Measurements from ENCODE around the gene TGM5. TPM values are rescaled to one million over a fixed set of nuclear protein-coding genes. Genes with fewer than 3 reads are reported as not detected.

Gene TGM5
- total and polyA plus RNA-seq, 2 donors (not counting 1 experiment from before 2014, with no cell fraction given) = 0.42 TPM; not detected in 1

DNA sequence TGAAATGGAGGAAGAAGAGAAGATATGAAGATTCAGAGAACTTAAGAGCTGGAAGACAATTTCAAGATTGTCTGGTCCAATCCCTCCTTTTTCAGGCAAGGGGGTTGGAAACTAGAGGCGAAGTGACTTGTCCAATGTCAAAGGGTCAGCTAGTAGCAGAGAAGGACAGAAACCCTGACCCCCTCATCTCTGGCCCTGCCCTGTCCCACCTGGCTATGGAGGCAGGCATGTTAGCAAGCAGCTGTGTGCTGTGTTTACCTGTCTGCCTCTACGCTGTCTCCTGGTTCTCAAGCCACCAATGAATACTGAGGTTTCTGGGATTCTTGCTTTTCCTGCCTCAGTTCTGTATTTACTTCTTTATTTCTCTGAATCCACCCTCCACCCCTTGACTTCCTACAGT is 342 bp downstream of the TGM5 start:
- Histone ChIP-seq H3K36me3 (replicated peaks in 1 of 2; ENCODE audit: control extremely low read depth in 1 of 2, control insufficient read depth in 1 of 2, extremely low read depth in 1 of 2, insufficient read depth in 2 of 2, low read length in 1 of 2) (no peaks in the 10 kb centered on the region), H4K20me1 (ENCODE audit: control insufficient read depth, insufficient read depth, low read length, poor library complexity, severe bottlenecking) (no peaks in the 10 kb centered on the region), H3K9ac (ENCODE audit: low read length) (no peak overlapping the region), H3K27ac (ENCODE audit: low read length in 2 of 2) (no peak overlapping the region), H2AFZ (ENCODE audit: insufficient read depth, low read depth, low read length, poor library complexity, severe bottlenecking) (no peak overlapping the region), H3K4me2 (replicated peaks; ENCODE audit: low read depth, low read length, poor library complexity, severe bottlenecking) (no peak overlapping the region), H3K4me3 (ENCODE audit: control extremely low read depth in 1 of 5, extremely low read depth in 1 of 5, insufficient read depth in 1 of 5, low read depth in 2 of 5, low read length in 4 of 5) (no peak overlapping the region), H3K4me1 (ENCODE audit: control insufficient read depth in 2 of 2, insufficient read depth in 2 of 2, low read length in 2 of 2) (peaks cover 22 to 27% of the 10 kb centered on the region in 2 donors), H3K9me3 (ENCODE audit: control extremely low read depth in 1 of 3, control insufficient read depth in 2 of 3, insufficient read depth in 1 of 3, low read length in 2 of 3) (peaks cover 0 to 10% (median 0%) of the 10 kb centered on the region in 3 donors), H3K79me2 (ENCODE audit: control insufficient read depth, insufficient read depth, low read length) (no peaks in the 10 kb centered on the region), H3K27me3 (replicated peaks in 1 of 4; ENCODE audit: control extremely low read depth in 1 of 4, control insufficient read depth in 3 of 4, insufficient read depth in 4 of 4, low read length in 3 of 4) (no peaks in the 10 kb centered on the region)
- no peak overlapping the region for H3K27ac Mint-ChIP-seq
- H3K4me3 Mint-ChIP-seq = no peak overlapping the region
- intact Hi-C loops (cut with micrococcal nuclease) = no loop called here
- peaks cover 30% of the 10 kb centered on the region for H3K4me1 Mint-ChIP-seq
- ChIA-PET POLR2A (interaction anchor here (0.6 kb wide), 1 partner anchor 528 kb away, joined by 3 read pairs; no protein-coding TSS in a partner anchor), CTCF (interaction anchor here (0.6 to 4.2 kb wide), 5 partner anchors 19 to 1836 kb away, joined by 3 to 23 read pairs (median 7); no protein-coding TSS in a partner anchor)
- WGBS (ENCODE audit: insufficient coverage) = 100% methylated on average over 2 of the region's 2 CpGs
- no peak for TF ChIP-seq EZH2 (IDR thresholded peaks at IDR 0.05; ENCODE audit: borderline replicate concordance, insufficient read depth, low read depth, low read length, poor library complexity, severe bottlenecking)
- TF ChIP-seq, protein P1, sequence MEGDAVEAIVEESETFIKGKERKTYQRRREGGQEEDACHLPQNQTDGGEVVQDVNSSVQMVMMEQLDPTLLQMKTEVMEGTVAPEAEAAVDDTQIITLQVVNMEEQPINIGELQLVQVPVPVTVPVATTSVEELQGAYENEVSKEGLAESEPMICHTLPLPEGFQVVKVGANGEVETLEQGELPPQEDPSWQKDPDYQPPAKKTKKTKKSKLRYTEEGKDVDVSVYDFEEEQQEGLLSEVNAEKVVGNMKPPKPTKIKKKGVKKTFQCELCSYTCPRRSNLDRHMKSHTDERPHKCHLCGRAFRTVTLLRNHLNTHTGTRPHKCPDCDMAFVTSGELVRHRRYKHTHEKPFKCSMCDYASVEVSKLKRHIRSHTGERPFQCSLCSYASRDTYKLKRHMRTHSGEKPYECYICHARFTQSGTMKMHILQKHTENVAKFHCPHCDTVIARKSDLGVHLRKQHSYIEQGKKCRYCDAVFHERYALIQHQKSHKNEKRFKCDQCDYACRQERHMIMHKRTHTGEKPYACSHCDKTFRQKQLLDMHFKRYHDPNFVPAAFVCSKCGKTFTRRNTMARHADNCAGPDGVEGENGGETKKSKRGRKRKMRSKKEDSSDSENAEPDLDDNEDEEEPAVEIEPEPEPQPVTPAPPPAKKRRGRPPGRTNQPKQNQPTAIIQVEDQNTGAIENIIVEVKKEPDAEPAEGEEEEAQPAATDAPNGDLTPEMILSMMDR (IDR thresholded peaks at IDR 0.05) = no peak
- ATAC-seq (ENCODE audit: low read depth) (no peak), DNase-seq (no peak)
- H3K9me3 Mint-ChIP-seq (ENCODE audit: insufficient read depth) = no peaks in the 10 kb centered on the region
- peaks cover 10% of the 10 kb centered on the region for H3K27me3 Mint-ChIP-seq

- no peak overlapping the region for H3K4me2 ChIP-seq (replicated peaks; ENCODE audit: low read depth, low read length, poor library complexity, severe bottlenecking)
- no peak for DNase-seq
- no peak overlapping the region for H3K9ac ChIP-seq (ENCODE audit: low read length)
- H3K27ac ChIP-seq (ENCODE audit: low read length in 2 of 2) = no peak overlapping the region
- Mint-ChIP-seq H3K27ac (no peak overlapping the region), H3K4me3 (no peak overlapping the region), H3K27me3 (peaks cover 6% of the 10 kb centered on the region), H3K4me1 (no peaks in the 10 kb centered on the region), H3K9me3 (ENCODE audit: insufficient read depth) (no peaks in the 10 kb centered on the region)
- CTCF ChIA-PET = interaction anchor here (2.0 kb wide), 1 partner anchor 35 kb away, joined by 9 read pairs; no protein-coding TSS in a partner anchor
- H3K4me1 ChIP-seq (ENCODE audit: control insufficient read depth in 2 of 2, insufficient read depth in 2 of 2, low read length in 2 of 2) = no peaks in the 10 kb centered on the region
- TF ChIP-seq, protein P1 (IDR thresholded peaks at IDR 0.05) = no peak
- no peak for TF ChIP-seq EZH2 (IDR thresholded peaks at IDR 0.05; ENCODE audit: borderline replicate concordance, insufficient read depth, low read depth, low read length, poor library complexity, severe bottlenecking)
- 95% methylated on average over 17 of the region's 19 CpGs for WGBS (ENCODE audit: insufficient coverage)
- POLR2A ChIA-PET = no interaction called here
- H3K27me3 ChIP-seq (replicated peaks in 1 of 4; ENCODE audit: control extremely low read depth in 1 of 4, control insufficient read depth in 3 of 4, insufficient read depth in 4 of 4, low read length in 3 of 4) = no peaks in the 10 kb centered on the region
- ATAC-seq (ENCODE audit: low read depth) = no peak
- H4K20me1 ChIP-seq (ENCODE audit: control insufficient read depth, insufficient read depth, low read length, poor library complexity, severe bottlenecking) = no peaks in the 10 kb centered on the region
- no peak overlapping the region for H3K4me3 ChIP-seq (ENCODE audit: control extremely low read depth in 1 of 5, extremely low read depth in 1 of 5, insufficient read depth in 1 of 5, low read depth in 2 of 5, low read length in 4 of 5)
- no peaks in the 10 kb centered on the region for H3K79me2 ChIP-seq (ENCODE audit: control insufficient read depth, insufficient read depth, low read length)
- intact Hi-C loops (cut with micrococcal nuclease) = no loop called here
- no peak overlapping the region for H2AFZ ChIP-seq (ENCODE audit: insufficient read depth, low read depth, low read length, poor library complexity, severe bottlenecking)
- H3K9me3 ChIP-seq (ENCODE audit: control extremely low read depth in 1 of 3, control insufficient read depth in 2 of 3, insufficient read depth in 1 of 3, low read length in 2 of 3) = no peaks in the 10 kb centered on the region
- no peaks in the 10 kb centered on the region for H3K36me3 ChIP-seq (replicated peaks in 1 of 2; ENCODE audit: control extremely low read depth in 1 of 2, control insufficient read depth in 1 of 2, extremely low read depth in 1 of 2, insufficient read depth in 2 of 2, low read length in 1 of 2)
Measured at GRCh38 chr15:43260011-43260615, 6.6 kb downstream of the TGM5 start.
